Endothelial cell of umbilical vein (primary cell): Measurements from ENCODE around the gene SLC41A3. TPM values are rescaled to one million over a fixed set of nuclear protein-coding genes. Genes with fewer than 3 reads are reported as not detected.

Experiments used
- BruUV-seq: library from RNA; stranded (reverse); fragments of 400-500 nt; replicated peaks from 2 replicates; lab custom pipeline; 2021; lab: Mats Ljungman, UMichigan
- CTCF ChIA-PET: fragments of 300-600, 350-600 bp; sonication (Branson Sonifier 250); formaldehyde crosslinking; loops from one replicate; lab custom pipeline; 2021; ENCODE audit warnings: antibody characterized with exemption, inconsistent platforms; lab: Charles Lee
- POLR2A ChIA-PET: fragments of 300-600, 350-600 bp; sonication (Branson Sonifier 250); formaldehyde crosslinking; loops from one replicate; lab custom pipeline; 2021; ENCODE audit warnings: antibody characterized with exemption, inconsistent platforms; lab: Charles Lee
- DNase-seq: peaks from one replicate; pipeline ENCODE4 v3.0.0-alpha.2; 2011; ENCODE audit warnings: low read depth, low spot score
- FAIRE-seq: peaks from 2 replicates; lab custom pipeline; 2011; peaks lifted over from hg19 to GRCh38; lab: Jason Lieb, UNC
- H2AFZ ChIP-seq: 2 replicates; pipeline ENCODE4 v1.6.0; 2012; ENCODE audit warnings: low read depth, low read length, control low read depth, inconsistent platforms
- H3K27ac ChIP-seq: 2 replicates; pipeline ENCODE4 v1.5.1; 2011; ENCODE audit warnings: low read depth, mild to moderate bottlenecking, control low read depth, low read length, moderate library complexity; ENCODE audit not compliant: insufficient read depth
- H3K27me3 ChIP-seq, 2 experiments: 2 replicates each; pipeline versions ENCODE4 v1.6.0 to v1.6.1; 2011; ENCODE audit warnings: low read length in 2 of 2, mixed read lengths in 1 of 2; ENCODE audit not compliant: control insufficient read depth in 2 of 2, insufficient read depth in 2 of 2
- H3K36me3 ChIP-seq, 2 experiments: 2 replicates in 1 of 2; 3 replicates in 1 of 2; pipeline ENCODE4 v1.5.1; 2011; ENCODE audit warnings: low read length in 2 of 2, mild to moderate bottlenecking in 1 of 2, moderate library complexity in 1 of 2; ENCODE audit not compliant: control insufficient read depth in 2 of 2, insufficient read depth in 2 of 2; ENCODE audit errors: extremely low read depth in 1 of 2
- H3K4me1 ChIP-seq: 3 replicates; pipeline ENCODE4 v1.5.1; 2011; ENCODE audit warnings: mild to moderate bottlenecking, low read length; ENCODE audit not compliant: control insufficient read depth, insufficient read depth; ENCODE audit errors: extremely low read depth
- H3K4me2 ChIP-seq: 2 replicates; pipeline ENCODE4 v1.6.1; 2011; ENCODE audit warnings: low read length, control low read depth, mixed read lengths; ENCODE audit not compliant: insufficient read depth
- H3K4me3 ChIP-seq, 3 experiments: fragments of 200-600 bp in 1 of 3; sonication (generic), shearing (Covaris generic) in 1 of 3; replicated peaks in 1 of 3; 2 replicates each; pipeline ENCODE4 v1.5.1; 2011 to 2016; ENCODE audit warnings: control low read depth in 3 of 3, low read length in 3 of 3, mild to moderate bottlenecking in 2 of 3, inconsistent platforms in 1 of 3, low read depth in 1 of 3, moderate library complexity in 1 of 3; ENCODE audit not compliant: insufficient read depth in 1 of 3
- H3K79me2 ChIP-seq: 2 replicates; pipeline ENCODE4 v1.6.0; 2012; ENCODE audit warnings: low read length, inconsistent platforms; ENCODE audit not compliant: control insufficient read depth, insufficient read depth
- H3K9ac ChIP-seq: replicated peaks from 2 replicates; pipeline ENCODE3; 2011; ENCODE audit warnings: low read length, control low read depth; ENCODE audit not compliant: insufficient read depth; ENCODE audit errors: extremely low read depth
- H3K9me1 ChIP-seq: replicated peaks from 3 replicates; pipeline ENCODE4 v1.6.0; 2011; ENCODE audit warnings: mild to moderate bottlenecking, low read length; ENCODE audit not compliant: control insufficient read depth, insufficient read depth; ENCODE audit errors: extremely low read depth
- H3K9me3 ChIP-seq: replicated peaks from 2 replicates; pipeline ENCODE4 v1.5.1; 2012; ENCODE audit warnings: low read length, inconsistent platforms; ENCODE audit not compliant: control insufficient read depth, insufficient read depth
- H4K20me1 ChIP-seq: replicated peaks from 2 replicates; pipeline ENCODE3; 2011; ENCODE audit warnings: mild to moderate bottlenecking, low read length; ENCODE audit not compliant: control insufficient read depth, insufficient read depth; ENCODE audit errors: extremely low read depth
- CTCF ChIP-seq, 2 donors: IDR thresholded peaks; 1 replicate in 1 of 2; 2 replicates in 1 of 2; pipeline ENCODE4 v1.5.1; 2011; ENCODE audit warnings: low read length in 2 of 2, mild to moderate bottlenecking in 2 of 2, moderate library complexity in 2 of 2, control low read depth in 1 of 2, inconsistent platforms in 1 of 2, low read depth in 1 of 2; ENCODE audit not compliant: insufficient read depth in 1 of 2; ENCODE audit errors: extremely low read depth in 1 of 2
- EZH2 ChIP-seq: IDR thresholded peaks from 2 replicates; pipeline ENCODE4 v1.6.1; 2012; ENCODE audit warnings: borderline replicate concordance, low read depth, mild to moderate bottlenecking, moderate library complexity, low read length, inconsistent platforms; ENCODE audit not compliant: severe bottlenecking
- FOS ChIP-seq: IDR thresholded peaks from 2 replicates; pipeline ENCODE4 v1.6.1; 2011; ENCODE audit warnings: mild to moderate bottlenecking, low read length, moderate library complexity, borderline replicate concordance; ENCODE audit not compliant: insufficient read depth
- GATA2 ChIP-seq: IDR thresholded peaks from 2 replicates; pipeline ENCODE4 v1.7.0; 2011; ENCODE audit warnings: low read depth, mild to moderate bottlenecking, moderate library complexity, mixed read lengths, low read length; ENCODE audit not compliant: insufficient read length, insufficient read depth
- JUN ChIP-seq: IDR thresholded peaks from 2 replicates; pipeline ENCODE4 v1.6.1; 2011; ENCODE audit warnings: borderline replicate concordance, low read depth; ENCODE audit not compliant: insufficient read length, insufficient read depth
- MAX ChIP-seq: IDR thresholded peaks from 2 replicates; pipeline ENCODE4 v1.6.1; 2011; ENCODE audit not compliant: insufficient read depth, insufficient read length
- MYC ChIP-seq: IDR thresholded peaks from one replicate; pipeline ENCODE4 v1.6.1; 2011; ENCODE audit warnings: mild to moderate bottlenecking, low read depth, low read length
- POLR2A ChIP-seq: IDR thresholded peaks from 2 replicates; pipeline ENCODE4 v1.6.1; 2012; ENCODE audit warnings: low read depth, mild to moderate bottlenecking, control low read depth, low read length
- POLR2AphosphoS5 ChIP-seq: IDR thresholded peaks from 2 replicates; pipeline ENCODE4 v1.6.1; 2012; ENCODE audit warnings: low read depth, mild to moderate bottlenecking, control low read depth, low read length, moderate library complexity; ENCODE audit not compliant: insufficient read depth
- dilution Hi-C: fragments of 300-500 bp; cut with MboI; formaldehyde crosslinking; loops from one replicate; pipeline ENCODE4 v1.15.0; 2019; ENCODE audit warnings: low sequenced_read_pairs; ENCODE audit not compliant: extremely low pct_ligation_motif_present
- intact Hi-C: fragments of 100-400 bp; cut with micrococcal nuclease; formaldehyde crosslinking; loops from one replicate; pipeline ENCODE4 v1.10.0; 2022
- polyA plus RNA-seq, 4 experiments: library from polyadenylated mRNA; depleted of rRNA in 3 of 4; stranded (reverse) in 3 of 4; unstranded in 1 of 4; fragments of >200 nt; gene quantifications; 2 replicates each; pipeline versions ENCODE4 v1.2.1 to v1.2.3, GENCODE V29; 2011 to 2012; ENCODE audit warnings: missing spikeins in 1 of 4
- total RNA-seq: library from RNA; stranded (reverse); gene quantifications from 2 replicates; pipeline ENCODE4 v1.2.3, GENCODE V29; 2021

Gene SLC41A3
- total and polyA plus RNA-seq, 2 donors (not counting 3 experiments of a cell fraction or from before 2014, with no cell fraction given) = 52.5 to 118 TPM

- dilution Hi-C loops (no loop called here), intact Hi-C loops (no loop called here)
Observed at GRCh38 chr3:125960456-125961288, 123.3 kb downstream of the SLC41A3 start.

GRCh38 chr3:125960066-125960424 lies 123.9 kb downstream of the SLC41A3 start:
- H4K20me1 ChIP-seq = no peaks in the 10 kb centered on the region
- ChIA-PET CTCF (no interaction called here), POLR2A (no interaction called here)
- no peaks in the 10 kb centered on the region for H3K36me3 ChIP-seq
- no peaks in the 10 kb centered on the region for H3K79me2 ChIP-seq
- dilution Hi-C loops = no loop called here
- DNase-seq (no peak), FAIRE-seq (no peak)
- no TSS peak for BruUV-seq
- no peak overlapping the region for H3K4me2 ChIP-seq
- H3K9me1 ChIP-seq = no peaks in the 10 kb centered on the region
- no peak overlapping the region for H2AFZ ChIP-seq
- no peak overlapping the region for H3K4me3 ChIP-seq
- H3K9ac ChIP-seq = no peak overlapping the region
- intact Hi-C loops = no loop called here
- H3K9me3 ChIP-seq = no peaks in the 10 kb centered on the region
- H3K4me1 ChIP-seq = no peaks in the 10 kb centered on the region
- H3K27me3 ChIP-seq = peaks cover 3 to 4% of the 10 kb centered on the region in 2 experiments
- TF ChIP-seq CTCF (IDR thresholded peaks at IDR 0.05; ENCODE audit: extremely low read depth in 1 of 2, insufficient read depth in 1 of 2, low read depth in 1 of 2, low read length in 2 of 2) = no peak
- TF ChIP-seq EZH2 = no peak
- TF ChIP-seq GATA2 = no peak
- no peak for TF ChIP-seq POLR2A
- TF ChIP-seq MYC = no peak
- no peak for TF ChIP-seq POLR2AphosphoS5
- TF ChIP-seq MAX = no peak
- no peak for TF ChIP-seq JUN
- TF ChIP-seq FOS = no peak
- no peak overlapping the region for H3K27ac ChIP-seq

More at GRCh38 chr3:125960456-125961288, 123.3 kb downstream of the SLC41A3 start:
- Histone ChIP-seq H3K27me3 (peaks cover 3 to 4% of the 10 kb centered on the region in 2 experiments), H3K4me3 (no peak overlapping the region), H4K20me1 (no peaks in the 10 kb centered on the region), H3K27ac (no peak overlapping the region), H3K9me3 (no peaks in the 10 kb centered on the region), H3K79me2 (no peaks in the 10 kb centered on the region), H3K9ac (no peak overlapping the region), H3K4me1 (no peaks in the 10 kb centered on the region), H3K36me3 (no peaks in the 10 kb centered on the region), H3K9me1 (no peaks in the 10 kb centered on the region), H3K4me2 (no peak overlapping the region), H2AFZ (no peak overlapping the region)
- POLR2A ChIA-PET = no interaction called here
- CTCF ChIA-PET = no interaction called here
- no peak for FAIRE-seq
- no TSS peak for BruUV-seq
- no peak for DNase-seq
- TF ChIP-seq POLR2AphosphoS5 = no peak
- TF ChIP-seq EZH2 = no peak
